Mucosa of descending colon (tissue), 3 donors: ENCODE data around the gene FGF8. TPM values are rescaled to one million over a fixed set of nuclear protein-coding genes. Genes with fewer than 3 reads are reported as not detected.

Experiments used
- ATAC-seq: fragments of 200-7000 bp; cut with Tn5 transposase; one replicate; pipeline ENCODE4 v1.9.1; 2020; ENCODE audit warnings: mild to moderate bottlenecking, moderate library complexity
- DNase-seq, 3 donors: peaks; one replicate each; pipeline ENCODE4 v3.0.0-alpha.2; 2020
- H3K36me3 ChIP-seq: fragments of 200-600 bp; one replicate; pipeline ENCODE4 v1.8.0; 2021; ENCODE audit warnings: low read depth, mild to moderate bottlenecking
- H3K4me1 ChIP-seq: fragments of 200-600 bp; one replicate; pipeline ENCODE4 v1.8.0; 2021; ENCODE audit warnings: low read depth, mild to moderate bottlenecking
- H3K4me3 ChIP-seq: fragments of 200-600 bp; one replicate; pipeline ENCODE4 v1.8.0; 2021; ENCODE audit warnings: mild to moderate bottlenecking
- H3K9me3 ChIP-seq: fragments of 200-600 bp; one replicate; pipeline ENCODE4 v1.8.0; 2021; ENCODE audit warnings: mild to moderate bottlenecking
- intact Hi-C, 2 donors: fragments of 100-400 bp; cut with DNase I in 1 of 2; cut with micrococcal nuclease in 1 of 2; formaldehyde crosslinking; loops; one replicate each; pipeline versions ENCODE4 v1.11.0 to v1.11.1; 2022; cut with DNase I, micrococcal nuclease
- total RNA-seq, 3 donors: library from RNA; stranded (reverse); fragmentation: NEBNext Ultra II Directional in 2 of 3; extraction: Animal tissue kit (Norgen Biotek cat#: 25700) in 2 of 3; gene quantifications; one replicate each; pipeline versions ENCODE4 v1.2.1 to v1.2.4, GENCODE V29; 2021 to 2023
- TF ChIP-seq, protein P1 (sequence below): fragments of 200-600 bp; IDR thresholded peaks from one replicate; pipeline ENCODE4 v1.8.0; 2022; ENCODE audit warnings: antibody characterized with exemption, mild to moderate bottlenecking
- donor health status: DM: no; HTN: no; CAD: no; lungs with moderate emphysema.
- donor health status: DM: no; HTN: no; CAD: no.
- donor health status: DM: no; HTN: yes; CAD: no.

FGF8 gene
- total RNA-seq, 3 donors from 2014 or later: not detected

- Histone ChIP-seq H3K4me1 (no peaks in the 10 kb centered on the region), H3K4me3 (no peak overlapping the region), H3K36me3 (no peaks in the 10 kb centered on the region), H3K9me3 (no peaks in the 10 kb centered on the region)
- intact Hi-C loops: no loop called here
- no peak for DNase-seq
- TF ChIP-seq, protein P1, sequence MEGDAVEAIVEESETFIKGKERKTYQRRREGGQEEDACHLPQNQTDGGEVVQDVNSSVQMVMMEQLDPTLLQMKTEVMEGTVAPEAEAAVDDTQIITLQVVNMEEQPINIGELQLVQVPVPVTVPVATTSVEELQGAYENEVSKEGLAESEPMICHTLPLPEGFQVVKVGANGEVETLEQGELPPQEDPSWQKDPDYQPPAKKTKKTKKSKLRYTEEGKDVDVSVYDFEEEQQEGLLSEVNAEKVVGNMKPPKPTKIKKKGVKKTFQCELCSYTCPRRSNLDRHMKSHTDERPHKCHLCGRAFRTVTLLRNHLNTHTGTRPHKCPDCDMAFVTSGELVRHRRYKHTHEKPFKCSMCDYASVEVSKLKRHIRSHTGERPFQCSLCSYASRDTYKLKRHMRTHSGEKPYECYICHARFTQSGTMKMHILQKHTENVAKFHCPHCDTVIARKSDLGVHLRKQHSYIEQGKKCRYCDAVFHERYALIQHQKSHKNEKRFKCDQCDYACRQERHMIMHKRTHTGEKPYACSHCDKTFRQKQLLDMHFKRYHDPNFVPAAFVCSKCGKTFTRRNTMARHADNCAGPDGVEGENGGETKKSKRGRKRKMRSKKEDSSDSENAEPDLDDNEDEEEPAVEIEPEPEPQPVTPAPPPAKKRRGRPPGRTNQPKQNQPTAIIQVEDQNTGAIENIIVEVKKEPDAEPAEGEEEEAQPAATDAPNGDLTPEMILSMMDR: no peak
- no peak for ATAC-seq
These were observed 9.6 kb downstream of the FGF8 start for GRCh38 chr10:101766306-101766705.

GRCh38 chr10:101763141-101763846 lies 12.6 kb downstream of the FGF8 start:
- ATAC-seq (no peak), DNase-seq (no peak)
- Histone ChIP-seq H3K4me3 (no peak overlapping the region), H3K36me3 (no peaks in the 10 kb centered on the region), H3K9me3 (no peaks in the 10 kb centered on the region), H3K4me1 (no peaks in the 10 kb centered on the region)
- intact Hi-C loops: no loop called here
- TF ChIP-seq, protein P1: no peak

DNA sequence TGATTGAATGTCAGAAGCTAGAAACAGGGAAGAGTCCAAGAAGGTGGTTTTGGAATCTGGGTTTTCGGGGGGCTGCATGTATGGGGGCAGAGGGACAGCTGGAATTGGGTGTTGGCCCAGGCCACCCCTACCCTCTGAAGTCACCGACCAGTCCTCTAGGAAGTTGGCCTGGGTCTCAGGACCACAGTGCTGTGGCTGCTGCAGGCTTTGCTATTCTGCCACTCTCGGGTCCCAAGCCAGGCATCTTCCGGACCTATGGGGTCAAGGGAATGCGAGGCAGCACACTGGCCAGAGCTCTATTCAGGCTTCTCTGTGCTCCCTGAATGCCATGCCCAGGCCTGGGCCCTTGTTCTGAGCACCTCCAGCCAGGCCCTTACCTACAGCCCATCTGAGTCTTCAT lies 13.2 kb downstream of the FGF8 start:
- no peak overlapping the region for H3K4me3 ChIP-seq
- intact Hi-C loops: no loop called here
- no peaks in the 10 kb centered on the region for H3K36me3 ChIP-seq
- DNase-seq (no peak), ATAC-seq (no peak)
- no peaks in the 10 kb centered on the region for H3K9me3 ChIP-seq
- TF ChIP-seq, protein P1: no peak
- H3K4me1 ChIP-seq: no peaks in the 10 kb centered on the region

- no peak for ATAC-seq
- TF ChIP-seq, protein P1: no peak
- intact Hi-C loops: no loop called here
- Histone ChIP-seq H3K9me3 (no peaks in the 10 kb centered on the region), H3K36me3 (no peaks in the 10 kb centered on the region), H3K4me3 (no peak overlapping the region), H3K4me1 (no peaks in the 10 kb centered on the region)
- no peak for DNase-seq
These were observed 14.7 kb downstream of the FGF8 start for GRCh38 chr10:101761226-101761625.

DNA sequence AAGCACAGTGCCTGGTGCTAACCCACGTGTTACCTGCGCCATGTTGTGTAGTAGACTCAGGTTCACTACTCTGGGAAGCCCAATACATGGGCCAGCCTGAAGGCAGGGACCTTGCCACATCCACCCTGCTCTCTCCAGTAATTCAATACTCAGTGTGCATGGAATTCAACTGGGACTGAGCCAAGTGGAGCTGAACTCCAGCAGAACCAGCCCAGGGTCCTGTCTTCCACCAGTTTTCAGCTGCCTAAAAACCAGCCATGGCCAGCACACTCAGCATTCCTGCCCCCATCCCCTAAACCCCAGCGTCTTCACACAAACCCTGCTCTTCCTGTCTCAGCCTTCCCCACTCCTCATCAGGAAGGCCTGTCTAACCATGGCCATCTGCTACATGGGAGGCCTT lies 15.4 kb downstream of the FGF8 start:
- intact Hi-C loops: no loop called here
- TF ChIP-seq, protein P1: no peak
- ATAC-seq (no peak), DNase-seq (no peak)
- H3K36me3 ChIP-seq: no peaks in the 10 kb centered on the region
- no peaks in the 10 kb centered on the region for H3K9me3 ChIP-seq
- H3K4me1 ChIP-seq: no peaks in the 10 kb centered on the region
- no peak overlapping the region for H3K4me3 ChIP-seq
